ENCODE measurements around the gene KCNK6. TPM values are rescaled to one million over a fixed set of nuclear protein-coding genes. Genes with fewer than 3 reads are reported as not detected.

The KCNK6 gene
- total and polyA plus RNA-seq, 2 experiments from 2014 or later, result 9.0 to 14.6 TPM

GRCh38 chr19:38373907-38374331, 54.3 kb downstream of the KCNK6 start:
- peak overlapping the region; percentile 52 for H3K4me3 ChIP-seq
- H3K27me3 ChIP-seq (ENCODE audit: insufficient read depth), result no peaks in the 10 kb centered on the region
- Mint-ChIP-seq H3K36me3 (ENCODE audit: low read depth) (peaks cover 8% of the 10 kb centered on the region), H3K9me3 (no peaks in the 10 kb centered on the region; the same call in 2 of the 3 replicates), H3K27me3 (ENCODE audit: insufficient read depth, low read depth, poor library complexity) (peaks cover 12% of the 10 kb centered on the region), H3K27ac (peak overlapping the region; percentile 27), H3K4me3 (peak overlapping the region; percentile 98), H3K4me1 (peaks cover 14% of the 10 kb centered on the region)
- H3K79me2 ChIP-seq (replicated peaks; ENCODE audit: insufficient read depth), result peaks cover 29% of the 10 kb centered on the region
- TF ChIP-seq EZH2 (IDR thresholded peaks at IDR 0.05; ENCODE audit: low read depth, unreplicated experiment) (no peak), POLR2AphosphoS5 (IDR thresholded peaks at IDR 0.05; ENCODE audit: low read depth) (no peak), CREB1 (CRISPR knock-in tag; IDR thresholded peaks at IDR 0.05; ENCODE audit: low read depth) (no peak), ZNF462 (CRISPR knock-in tag; IDR thresholded peaks at IDR 0.05) (no peak), ETS1 (IDR thresholded peaks at IDR 0.05) (no peak), STAT1 (IDR thresholded peaks at IDR 0.05; ENCODE audit: unreplicated experiment) (no peak), ZNF331 (CRISPR knock-in tag; IDR thresholded peaks at IDR 0.05; ENCODE audit: low read depth) (no peak), REST (IDR thresholded peaks at IDR 0.05; ENCODE audit: unreplicated experiment) (no peak)
- peak overlapping the region; percentile 57 for H2AFZ ChIP-seq
- peaks cover 13% of the 10 kb centered on the region for H4K20me1 ChIP-seq (replicated peaks; ENCODE audit: insufficient read depth)
- H3F3A ChIP-seq (replicated peaks; ENCODE audit: low read depth), result no peaks in the 10 kb centered on the region
- ATAC-seq (no peak), DNase-seq (ENCODE audit: low spot score) (no peak)
- H3K36me3 ChIP-seq (ENCODE audit: insufficient read depth), result peaks cover 9% of the 10 kb centered on the region; the same call in 1 of the 2 replicates
- H3K4me1 ChIP-seq (ENCODE audit: insufficient read depth), result peaks cover 10% of the 10 kb centered on the region; the same call in 1 of the 2 replicates
- H3K4me2 ChIP-seq, result peak overlapping the region; percentile 76
- H3K9me2 ChIP-seq (ENCODE audit: insufficient read depth), result no peaks in the 10 kb centered on the region
- H3K27ac ChIP-seq (ENCODE audit: low read depth), result no peak overlapping the region

Measured in GM23338 (cell line).